Right ventricle myocardium inferior (tissue), 1 donor: ENCODE results near the gene BCAP29. TPM values are rescaled to one million over a fixed set of nuclear protein-coding genes. Genes with fewer than 3 reads are reported as not detected.
"Not testable (repeated sequence)": the region's sequence is repeated elsewhere in the genome, so short reads cannot be mapped to it uniquely, and the experiment has no call there.

Experiments used
- ATAC-seq: fragments of 200-7000 bp; cut with Tn5 transposase; one replicate; pipeline ENCODE4 v1.9.1; 2020; ENCODE audit warnings: mild to moderate bottlenecking, moderate library complexity
- DNase-seq: peaks from one replicate; pipeline ENCODE4 v3.0.0; 2021; ENCODE audit errors: missing footprints
- intact Hi-C: fragments of 100-400 bp; cut with DNase I; formaldehyde crosslinking; loops from one replicate; pipeline ENCODE4 v1.11.0; 2022
- long read RNA-seq: library from polyadenylated mRNA; unstranded; transcript quantifications from one replicate; pipeline ENCODE4 v2.0.0, GENCODE V29; 2021
- total RNA-seq: library from RNA; stranded (reverse); fragmentation: NEBNext Ultra II Directional; extraction: Animal tissue kit (Norgen Biotek cat#: 25700); gene quantifications from one replicate; pipeline ENCODE4 v1.2.1, GENCODE V29; 2021
- donor health status: DM: no; HTN: yes; CAD: no; lungs with severe emphysema.

Gene BCAP29, protein sequence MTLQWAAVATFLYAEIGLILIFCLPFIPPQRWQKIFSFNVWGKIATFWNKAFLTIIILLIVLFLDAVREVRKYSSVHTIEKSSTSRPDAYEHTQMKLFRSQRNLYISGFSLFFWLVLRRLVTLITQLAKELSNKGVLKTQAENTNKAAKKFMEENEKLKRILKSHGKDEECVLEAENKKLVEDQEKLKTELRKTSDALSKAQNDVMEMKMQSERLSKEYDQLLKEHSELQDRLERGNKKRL
- total RNA-seq = 113 TPM
- long read RNA-seq, full-length matches to known transcripts = 54 of 72 reads
- long read RNA-seq, partial matches to known transcripts = 9 of 72 reads
- long read RNA-seq, other reads (novel, unspliced or antisense) = 9 of 72 reads

- ATAC-seq (peak; percentile 97), DNase-seq (peak; percentile 89)
- intact Hi-C loops = loop anchor here (2.0 to 10.0 kb wide), 5 partner anchors 99 to 405 kb away; partner anchors contain the start of gene DLD
These were observed at the start of gene BCAP29 for GRCh38 chr7:107579885-107580715. BCAP29 (plus strand) TSS chr7:107580246; CDS start chr7:107580773, 527 bp downstream.

- ATAC-seq (no peak), DNase-seq (no peak)
- intact Hi-C loops = no loop called here
These were observed 49.3 kb upstream of the BCAP29 start for GRCh38 chr7:107530751-107531150.

DNA sequence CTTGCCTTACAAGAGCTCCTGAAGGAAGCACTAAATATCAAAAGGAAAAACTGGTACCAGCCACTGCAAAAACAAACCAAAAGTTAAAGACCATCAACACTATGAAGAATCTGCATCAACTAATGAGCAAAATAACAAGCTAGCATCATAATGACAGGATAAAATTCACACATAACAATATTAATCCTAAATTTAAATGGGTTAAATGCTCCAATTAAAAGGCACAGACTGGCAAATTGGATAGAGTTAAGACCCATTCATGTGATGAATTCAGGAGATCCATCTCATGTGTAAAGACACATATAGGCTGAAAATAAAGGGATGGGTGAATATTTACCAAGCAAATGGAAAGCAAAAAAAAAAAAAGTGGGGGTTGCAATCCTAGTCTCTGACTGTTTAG, 45.9 kb upstream of the BCAP29 start:
- DNase-seq (no peak), ATAC-seq (no peak)
- intact Hi-C loops = no loop called here

GRCh38 chr7:107537228-107537627, 42.8 kb upstream of the BCAP29 start:
- intact Hi-C loops, DNase-seq, ATAC-seq: not testable (repeated sequence)

GRCh38 chr7:107538001-107538400, 42.0 kb upstream of the BCAP29 start:
- intact Hi-C loops = no loop called here
- DNase-seq = no peak
- no peak for ATAC-seq

DNA sequence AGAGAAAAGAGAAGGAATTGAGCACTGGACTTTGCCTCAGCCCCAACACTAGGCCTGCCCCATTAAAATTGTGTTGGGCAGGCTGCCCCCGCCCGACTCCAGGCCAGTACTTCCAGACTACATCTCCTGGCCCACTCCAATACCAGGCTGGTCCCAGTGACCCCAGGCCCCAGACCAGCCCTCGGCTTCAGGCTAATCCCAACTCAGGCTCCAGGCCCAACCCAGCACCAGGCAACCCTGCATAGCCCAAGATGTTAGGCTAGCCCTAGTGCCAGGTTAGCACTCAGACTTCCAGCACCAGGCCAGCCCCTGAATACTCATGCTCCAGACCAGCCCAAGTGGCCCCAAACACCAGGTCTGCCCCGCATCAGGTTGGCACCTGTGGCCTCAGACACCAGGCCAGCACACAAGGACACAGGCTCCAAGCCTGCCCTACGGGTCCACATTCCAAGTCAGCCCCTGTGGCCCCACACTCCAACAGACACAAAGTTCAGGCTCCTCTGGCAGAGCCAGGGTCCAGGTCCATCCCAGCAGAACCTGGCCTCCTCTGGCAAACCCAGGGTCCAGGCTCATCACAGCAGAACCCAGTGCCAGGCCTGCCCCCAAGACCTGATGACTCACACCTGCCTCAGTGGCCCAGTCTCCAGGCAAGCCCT, 36.6 kb upstream of the BCAP29 start:
- DNase-seq (no peak), ATAC-seq (no peak)
- intact Hi-C loops = no loop called here

DNA sequence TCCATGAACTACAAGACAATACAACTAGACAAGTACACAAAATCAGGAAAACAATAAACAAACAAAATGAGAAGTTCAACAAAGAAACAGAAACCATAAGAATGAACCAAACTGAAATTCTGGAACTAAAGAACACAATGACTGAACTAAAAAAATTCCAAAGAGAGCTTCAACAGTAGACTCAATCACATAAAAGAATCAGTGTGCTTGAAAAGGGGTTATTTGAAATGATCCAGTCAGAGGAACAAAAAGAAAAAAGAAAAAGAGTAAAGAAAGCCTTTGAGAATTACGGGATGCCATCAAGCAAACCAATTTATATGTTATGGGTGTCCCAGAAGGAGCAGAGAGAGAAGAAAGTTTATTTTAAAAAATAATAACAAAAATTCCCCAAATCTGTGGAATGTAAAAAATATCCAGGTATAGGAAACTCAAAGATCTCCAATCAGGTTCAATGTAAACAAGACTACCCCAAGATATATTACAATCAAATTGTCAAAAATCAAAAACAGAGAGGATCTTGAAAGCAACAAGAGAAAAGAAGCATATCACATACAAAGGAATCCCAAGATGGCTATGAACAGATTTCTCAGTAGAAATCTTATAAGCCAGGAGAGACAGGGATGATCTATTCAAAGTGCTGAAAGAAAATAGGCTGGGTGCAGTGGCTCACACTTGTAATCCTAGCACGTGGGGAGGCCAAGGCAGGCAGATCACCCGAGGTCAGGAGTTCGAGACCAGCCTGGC, 35.0 kb upstream of the BCAP29 start:
- intact Hi-C loops = no loop called here
- ATAC-seq (no peak), DNase-seq (no peak)

DNA sequence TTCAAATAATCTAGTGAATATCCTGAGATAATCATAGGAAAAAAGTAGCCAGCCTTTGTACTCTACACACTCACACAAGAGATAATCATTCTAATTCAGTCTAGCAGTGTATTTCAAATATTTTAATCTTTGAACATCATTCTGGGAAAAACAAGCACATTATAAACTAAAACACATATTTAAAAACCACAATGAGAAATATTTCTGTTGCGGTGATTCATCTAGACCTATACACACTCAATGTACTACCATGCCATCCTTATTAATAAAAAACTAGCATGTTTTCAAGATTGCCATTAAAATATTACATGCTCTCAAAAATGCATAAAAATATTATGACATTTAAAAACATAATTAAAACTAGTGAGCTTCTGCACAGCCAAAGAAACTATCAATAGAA, 28.1 kb upstream of the BCAP29 start:
- intact Hi-C loops = no loop called here
- DNase-seq (no peak), ATAC-seq (no peak)

DNA sequence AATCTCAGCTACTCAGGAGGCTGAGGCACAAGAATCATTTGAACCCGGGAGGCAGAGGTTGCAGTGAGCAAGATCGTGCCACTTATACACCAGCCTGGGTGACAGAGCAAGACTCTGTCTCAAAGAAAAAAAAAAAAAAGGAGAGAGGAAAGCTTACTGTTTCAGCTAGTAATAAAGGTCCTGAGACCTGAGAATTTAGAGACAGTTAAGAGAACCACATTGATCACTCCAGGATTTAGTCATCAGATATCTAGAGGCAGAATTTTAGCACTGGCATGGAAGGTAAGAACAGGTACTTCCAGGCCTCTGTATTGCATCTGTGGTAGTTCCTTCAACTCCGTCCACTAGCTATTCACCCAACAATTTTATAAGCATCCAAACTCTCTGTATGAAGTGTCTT, 24.2 kb upstream of the BCAP29 start:
- DNase-seq (no peak), ATAC-seq (no peak)
- intact Hi-C loops = no loop called here

GRCh38 chr7:107559864-107560263, 20.2 kb upstream of the BCAP29 start:
- intact Hi-C loops = loop anchor here (5.0 kb wide), 1 partner anchor 78 kb away; no protein-coding TSS in a partner anchor
- no peak for DNase-seq
- no peak for ATAC-seq

DNA sequence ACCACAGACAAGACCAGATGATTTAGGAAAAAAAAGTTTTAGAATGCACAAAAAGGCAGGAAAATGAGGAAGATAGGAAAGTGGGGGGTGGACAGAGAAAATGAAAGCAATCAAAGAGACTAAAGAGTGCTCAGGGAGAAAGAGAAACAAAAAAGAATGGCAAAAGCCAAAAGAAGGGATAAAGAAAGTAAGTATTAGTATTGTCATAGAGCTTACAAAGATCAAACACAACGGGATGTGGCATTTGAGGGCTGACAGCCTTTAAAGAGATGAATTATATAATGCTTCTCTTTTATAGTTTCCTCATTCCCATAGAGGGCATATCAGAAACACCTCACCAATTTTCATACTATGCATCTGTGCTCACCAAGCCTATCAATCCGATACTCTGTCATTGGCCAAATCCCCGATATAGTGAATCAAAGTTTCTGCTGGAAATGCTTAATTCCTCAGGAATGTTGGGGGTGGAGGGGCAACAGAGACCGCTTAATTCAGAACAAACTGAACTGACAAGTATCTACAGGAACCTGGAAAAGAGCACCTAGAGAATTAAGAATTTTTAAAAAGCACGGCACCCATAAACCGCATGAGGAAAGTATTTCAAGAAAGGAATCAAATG, 19.0 kb upstream of the BCAP29 start:
- no peak for DNase-seq
- ATAC-seq = no peak
- intact Hi-C loops = loop anchor here (5.0 kb wide), 1 partner anchor 79 kb away; no protein-coding TSS in a partner anchor

DNA sequence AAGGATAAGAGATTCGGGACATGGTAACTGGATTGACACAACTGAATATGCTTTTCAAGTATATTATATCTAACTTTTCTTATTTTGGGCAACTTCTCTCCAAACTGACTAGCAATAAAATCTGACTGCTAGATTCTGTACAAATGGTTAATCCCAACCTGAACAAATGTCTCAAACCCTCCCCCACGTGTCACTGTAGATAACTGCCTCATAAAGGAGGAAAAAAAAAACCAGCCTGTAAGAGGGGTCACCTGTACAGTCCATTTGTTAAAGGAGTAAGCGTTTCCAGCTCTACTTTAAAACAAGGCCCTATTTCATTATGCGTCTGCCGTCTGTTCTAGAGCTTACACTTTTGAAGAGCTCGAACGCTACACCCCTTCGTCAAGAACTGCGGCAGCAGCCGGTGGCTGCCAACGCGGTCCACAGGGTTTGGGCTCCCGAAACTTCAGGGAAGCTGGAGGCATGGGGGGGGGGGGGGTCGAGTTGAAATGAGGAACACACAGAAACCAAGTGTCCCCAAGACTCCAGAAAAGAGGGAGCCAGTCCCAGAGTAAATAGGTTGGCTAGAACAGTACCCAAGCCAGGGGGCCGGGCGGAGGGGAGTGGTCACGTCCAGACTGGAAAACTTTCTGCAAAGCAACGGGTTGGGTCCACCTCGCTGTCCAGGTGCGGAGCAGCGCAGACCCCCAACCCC, 16.8 kb upstream of the BCAP29 start:
- ATAC-seq (peak; percentile 78), DNase-seq (peak; percentile 80)
- intact Hi-C loops = loop anchor here (5.0 kb wide), 1 partner anchor 81 kb away; no protein-coding TSS in a partner anchor

- ATAC-seq = peak; percentile 94
- intact Hi-C loops = loop anchor here (5.0 kb wide), 1 partner anchor 82 kb away; no protein-coding TSS in a partner anchor
- peak; percentile 92 for DNase-seq
These were observed 16.1 kb upstream of the BCAP29 start, which contains the start of the genes COG5 and DUS4L for GRCh38 chr7:107563775-107564552. COG5 (minus strand) TSS chr7:107563920; CDS start chr7:107563896, 24 bp downstream. DUS4L (plus strand) TSS chr7:107563971; CDS start chr7:107567071, 3,100 bp downstream.

DNA sequence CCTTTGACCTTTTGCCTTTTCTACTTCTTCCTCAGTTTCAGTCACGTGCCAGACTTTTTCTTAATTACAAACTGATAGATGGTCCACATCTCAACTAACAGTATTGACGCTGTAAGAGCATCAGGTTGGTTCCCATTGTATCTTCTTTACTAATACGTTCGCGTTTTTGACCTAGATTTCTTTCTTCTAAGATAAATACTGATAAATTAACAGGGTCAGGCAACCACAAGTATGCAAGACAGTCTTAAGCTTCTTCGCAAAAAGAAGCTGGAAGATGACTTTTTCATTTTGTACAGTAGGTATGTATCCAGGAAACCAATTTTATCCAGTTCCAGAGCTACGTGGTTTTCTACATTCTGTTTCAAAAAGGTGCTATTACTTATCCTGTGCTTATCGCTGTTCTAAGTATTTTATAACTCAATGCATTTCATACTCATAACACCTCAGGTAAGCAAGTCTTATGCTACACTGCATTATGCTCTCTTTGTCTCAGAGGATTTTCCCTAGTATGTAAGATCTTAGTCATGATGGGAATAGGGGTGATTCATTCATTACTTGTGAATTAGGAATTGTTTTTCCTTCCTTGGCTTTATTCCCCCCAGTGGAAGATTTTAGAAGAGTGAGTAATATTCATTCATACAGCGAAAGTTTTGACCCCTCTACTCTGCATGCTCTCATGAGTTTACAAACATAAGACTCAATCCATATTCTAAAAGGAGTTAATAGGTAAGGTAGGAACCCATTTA, 15.3 kb upstream of the BCAP29 start:
- DNase-seq (no peak), ATAC-seq (no peak)
- intact Hi-C loops = loop anchor here (5.0 kb wide), 1 partner anchor 82 kb away; no protein-coding TSS in a partner anchor

DNA sequence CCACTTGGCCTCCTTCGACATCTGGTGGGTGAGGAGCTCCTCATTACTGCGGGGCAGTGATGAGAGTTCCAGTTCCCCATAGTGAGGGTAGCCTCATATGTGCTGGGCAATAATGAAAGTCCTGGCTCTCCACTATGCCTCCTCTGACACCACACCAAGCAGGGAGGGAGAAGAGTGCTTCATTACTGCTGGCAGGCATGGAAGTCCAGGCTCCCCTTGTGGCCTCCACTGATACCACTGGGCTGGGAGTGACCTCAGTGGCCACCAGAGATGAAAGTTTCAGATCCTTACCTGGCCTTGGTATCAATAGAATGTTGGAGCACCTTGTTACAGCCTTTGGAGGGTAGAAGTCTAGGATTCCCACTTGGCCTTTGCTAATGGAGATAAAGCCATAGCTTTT, 9.7 kb upstream of the BCAP29 start:
- intact Hi-C loops = loop anchor here (10.0 kb wide), 1 partner anchor 395 kb away; no protein-coding TSS in a partner anchor
- ATAC-seq (no peak), DNase-seq (no peak)

- ATAC-seq (no peak), DNase-seq (no peak)
- intact Hi-C loops = loop anchor here (10.0 kb wide), 1 partner anchor 399 kb away; no protein-coding TSS in a partner anchor
These were observed 6.5 kb upstream of the BCAP29 start for GRCh38 chr7:107573537-107573936.
